KOPT-K1 (cell line): ENCODE data around the gene CTSA.
A peak's percentile ranks its signal among the peaks of the same experiment; 100 is the strongest.

Experiments
- H3K27ac ChIP-seq: fragments of 200-600 bp; sonication (generic); 2 replicates; pipeline ENCODE4 v1.5.1; 2016; ENCODE audit warnings: antibody characterized with exemption, mild to moderate bottlenecking, low read depth, low read length; ENCODE audit not compliant: poor library complexity, severe bottlenecking
- H3K36me3 ChIP-seq: fragments of 200-600 bp; sonication (generic); 2 replicates; pipeline ENCODE4 v1.5.1; 2017; ENCODE audit warnings: antibody characterized with exemption, mild to moderate bottlenecking, low read length, moderate library complexity; ENCODE audit not compliant: insufficient read depth
- H3K9me3 ChIP-seq: fragments of 200-600 bp; sonication (generic); 2 replicates; pipeline ENCODE4 v1.5.1; 2017; ENCODE audit warnings: antibody characterized with exemption, low read length, mild to moderate bottlenecking; ENCODE audit not compliant: insufficient read depth, poor library complexity, severe bottlenecking

Gene CTSA

DNA sequence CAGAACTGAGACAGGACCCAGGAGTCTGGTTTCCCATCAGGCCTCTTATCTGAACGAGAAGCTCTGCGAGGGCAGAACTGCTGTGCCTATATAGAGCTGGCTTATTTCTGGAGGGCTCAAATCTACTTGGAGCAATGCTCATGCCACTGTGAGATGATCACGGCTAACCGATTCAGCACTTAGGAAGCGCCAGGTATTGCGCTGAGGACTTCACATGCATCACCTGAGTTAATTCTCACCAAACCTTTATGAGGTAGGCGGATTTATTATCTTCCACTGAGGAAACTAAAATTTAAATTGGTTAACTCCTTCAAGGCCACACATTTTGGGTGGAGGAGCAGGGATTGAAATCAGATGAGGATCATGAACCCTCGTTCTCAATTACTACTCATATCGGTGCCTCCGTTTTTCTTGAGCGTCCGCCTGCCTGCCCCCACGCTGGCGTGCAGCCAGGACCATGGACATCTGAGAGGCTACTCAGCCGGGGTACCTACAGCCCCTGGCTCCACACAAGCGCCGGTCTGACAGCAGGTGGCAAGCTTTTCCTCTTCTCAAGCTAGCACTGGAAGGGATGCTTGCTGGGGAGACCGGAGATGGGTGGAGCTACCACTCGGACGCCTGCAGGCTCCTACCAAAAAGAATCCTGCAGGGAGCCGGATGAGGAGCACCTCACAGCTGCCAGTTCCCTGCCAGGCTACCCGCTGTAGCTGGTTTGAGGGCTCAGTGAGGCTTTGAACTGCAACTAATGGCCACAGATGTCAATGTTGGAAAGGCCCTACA is 42.3 kb downstream of the CTSA start:
- Histone ChIP-seq H3K36me3 (peaks cover 20% of the 10 kb centered on the region), H3K9me3 (no peaks in the 10 kb centered on the region), H3K27ac (peak overlapping the region; percentile 97)

DNA sequence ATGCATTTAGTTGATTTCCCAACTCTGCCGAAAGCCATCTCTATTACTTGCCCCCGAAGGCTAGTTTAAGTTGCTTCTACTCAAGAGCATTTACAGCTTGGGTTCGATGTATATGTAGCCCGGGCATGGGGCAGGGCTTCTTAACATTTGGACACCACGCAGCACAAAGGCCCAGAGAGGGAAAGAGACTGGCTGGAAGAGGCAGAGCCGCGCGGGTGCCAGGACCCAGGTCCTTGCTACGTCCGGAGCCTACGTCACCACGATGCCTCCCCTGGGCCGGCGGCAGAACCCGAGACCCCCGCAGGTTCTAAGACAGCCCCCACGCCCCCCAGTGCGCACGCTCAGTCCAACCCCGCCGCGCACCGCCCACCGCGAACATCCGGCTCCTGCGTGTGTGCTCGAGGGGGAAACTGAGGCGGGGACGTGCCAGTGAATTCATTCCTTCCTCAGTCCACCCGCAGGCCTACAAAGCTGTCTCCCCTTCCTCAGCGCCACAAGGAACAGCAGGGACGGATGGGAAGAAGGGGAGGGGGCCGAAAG is 43.0 kb downstream of the CTSA start:
- peak overlapping the region; percentile 97 for H3K27ac ChIP-seq
- peaks cover 26% of the 10 kb centered on the region for H3K36me3 ChIP-seq
- no peaks in the 10 kb centered on the region for H3K9me3 ChIP-seq

DNA sequence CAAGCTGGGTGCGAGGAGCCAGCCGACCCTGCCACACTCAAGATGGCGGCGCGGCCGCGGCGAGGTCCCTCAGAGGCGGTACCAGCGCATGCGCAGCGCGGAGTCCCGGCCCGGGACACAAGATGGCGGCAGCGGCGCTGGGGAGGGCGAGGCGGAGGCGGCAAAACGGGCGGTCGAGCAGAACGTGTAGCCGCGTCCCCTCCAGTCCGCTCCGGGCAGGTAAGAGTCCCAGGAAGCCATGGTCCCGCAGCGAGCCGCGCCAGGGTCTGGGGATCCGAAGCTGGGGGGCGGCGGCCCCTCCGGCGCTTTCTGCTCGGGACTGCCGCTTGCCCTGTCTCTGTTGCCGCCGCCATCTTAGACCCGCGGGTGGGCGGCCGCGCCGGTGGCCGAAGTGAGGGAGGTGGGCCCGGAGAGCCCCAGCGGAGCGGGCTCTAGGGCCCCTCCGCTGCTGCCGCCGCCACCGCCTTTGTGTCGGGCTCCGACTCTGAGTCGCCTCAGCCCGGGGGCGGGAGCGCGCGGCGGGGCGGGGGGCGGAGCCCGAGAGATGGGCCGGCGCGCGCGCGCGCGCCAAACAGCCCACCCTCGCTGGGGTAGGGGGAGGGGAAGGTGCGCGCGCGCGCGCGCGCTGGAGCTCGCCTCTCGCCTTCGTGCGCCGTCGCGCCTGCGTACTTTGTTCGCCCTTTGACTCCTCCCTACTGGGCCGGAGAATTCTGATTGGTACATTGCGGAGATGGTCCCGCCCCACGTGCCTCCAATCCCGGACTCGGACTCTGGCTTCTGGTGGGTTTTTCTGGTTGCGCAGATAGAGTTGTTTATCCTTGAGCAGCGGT is 43.7 kb downstream of the CTSA start, which contains the start of gene PCIF1:
Gene PCIF1, plus strand, starts transcription at position 98 of the 830 bp plus-strand sequence. CDS start 4,317 bp downstream, outside the sequence.
- no peaks in the 10 kb centered on the region for H3K9me3 ChIP-seq
- H3K27ac ChIP-seq = peak within 1 kb of the TSS; percentile 97
- H3K36me3 ChIP-seq = peaks cover 33% of the 10 kb centered on the region

- peak overlapping the region; percentile 97 for H3K27ac ChIP-seq
- no peaks in the 10 kb centered on the region for H3K9me3 ChIP-seq
- H3K36me3 ChIP-seq = peaks cover 41% of the 10 kb centered on the region
These were observed 44.4 kb downstream of the CTSA start for GRCh38 chr20:45935416-45936046.

- Histone ChIP-seq H3K9me3 (no peaks in the 10 kb centered on the region), H3K27ac (no peak overlapping the region), H3K36me3 (peaks cover 60% of the 10 kb centered on the region)
These were observed 46.6 kb downstream of the CTSA start for GRCh38 chr20:45937765-45938164.

- Histone ChIP-seq H3K36me3 (peaks cover 71% of the 10 kb centered on the region), H3K9me3 (no peaks in the 10 kb centered on the region), H3K27ac (no peak overlapping the region)
These were observed 47.7 kb downstream of the CTSA start for GRCh38 chr20:45938727-45939438.

DNA sequence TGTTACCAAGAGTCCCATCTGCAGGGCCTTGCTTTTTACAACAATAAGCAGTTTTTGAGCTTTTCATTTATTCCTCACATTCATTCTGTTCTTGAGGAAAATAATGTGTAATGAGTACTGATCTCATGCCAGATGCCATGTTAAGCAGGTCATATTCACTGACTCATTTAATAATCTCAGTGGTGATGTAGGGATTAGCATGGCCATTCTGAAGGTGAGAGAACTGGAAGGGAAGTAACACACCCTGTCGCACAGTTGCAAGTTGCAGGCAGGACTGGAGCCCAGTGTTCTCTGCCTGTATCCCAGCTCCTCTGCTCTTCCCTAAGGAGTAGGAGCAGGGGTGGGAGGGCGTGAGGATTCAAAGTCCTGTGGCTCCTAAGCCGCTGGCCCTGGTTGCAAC is 48.9 kb downstream of the CTSA start:
- Histone ChIP-seq H3K27ac (no peak overlapping the region), H3K9me3 (no peaks in the 10 kb centered on the region), H3K36me3 (peaks cover 83% of the 10 kb centered on the region)

- H3K9me3 ChIP-seq = no peaks in the 10 kb centered on the region
- H3K36me3 ChIP-seq = peaks cover 87% of the 10 kb centered on the region
- H3K27ac ChIP-seq = no peak overlapping the region
These were observed 49.3 kb downstream of the CTSA start for GRCh38 chr20:45940469-45940868.

DNA sequence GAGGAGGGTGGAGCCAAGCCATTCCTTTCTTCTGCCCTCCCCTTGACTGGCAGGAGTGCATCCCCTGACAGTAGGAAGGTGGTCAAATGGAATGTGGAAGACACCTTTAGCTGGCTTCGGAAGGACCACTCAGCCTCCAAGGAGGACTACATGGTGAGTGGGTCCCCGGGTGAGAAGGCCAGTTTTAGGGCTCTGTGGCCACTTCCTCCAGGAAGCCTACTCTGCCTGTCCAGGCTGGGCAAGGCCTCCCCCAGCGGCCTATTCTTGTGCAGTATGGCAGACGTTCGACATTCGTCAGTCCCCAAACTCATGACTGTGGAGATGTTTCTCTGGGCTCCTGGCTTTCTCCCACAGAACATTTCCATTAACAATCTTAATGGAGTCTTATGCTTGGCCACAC is 52.5 kb downstream of the CTSA start:
- H3K36me3 ChIP-seq = peaks cover 97% of the 10 kb centered on the region
- no peak overlapping the region for H3K27ac ChIP-seq
- H3K9me3 ChIP-seq = no peaks in the 10 kb centered on the region

- Histone ChIP-seq H3K9me3 (no peaks in the 10 kb centered on the region), H3K36me3 (peaks cover 97% of the 10 kb centered on the region), H3K27ac (no peak overlapping the region)
These were observed 53.2 kb downstream of the CTSA start for GRCh38 chr20:45944151-45944964.

GRCh38 chr20:45944965-45945677 is 54.0 kb downstream of the CTSA start:
- Histone ChIP-seq H3K9me3 (no peaks in the 10 kb centered on the region), H3K27ac (no peak overlapping the region), H3K36me3 (peaks cover 97% of the 10 kb centered on the region)

DNA sequence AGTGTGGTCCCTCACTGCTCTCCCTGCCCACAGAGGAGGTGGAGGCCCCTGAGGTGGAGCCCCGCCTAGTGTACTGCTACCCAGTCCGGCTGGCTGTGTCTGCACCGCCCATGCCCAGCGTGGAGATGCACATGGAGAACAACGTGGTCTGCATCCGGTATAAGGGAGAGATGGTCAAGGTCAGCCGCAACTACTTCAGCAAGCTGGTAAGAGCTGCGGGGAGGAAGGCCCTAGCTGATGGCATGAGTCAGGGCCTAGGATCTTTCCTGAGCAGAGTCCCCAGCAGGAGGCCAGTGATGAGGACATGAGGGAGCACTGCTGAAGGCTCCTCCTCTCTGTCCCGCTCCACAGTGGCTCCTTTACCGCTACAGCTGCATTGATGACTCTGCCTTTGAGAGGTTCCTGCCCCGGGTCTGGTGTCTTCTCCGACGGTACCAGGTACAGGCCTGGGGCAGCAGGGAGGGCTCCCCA is 54.6 kb downstream of the CTSA start:
- Histone ChIP-seq H3K36me3 (peaks cover 97% of the 10 kb centered on the region), H3K9me3 (no peaks in the 10 kb centered on the region), H3K27ac (no peak overlapping the region)
